IMR-90 (cell line): ENCODE measurements around the gene APP.

ENCODE experiments used
- NFE2L2 ChIP-seq: fragments of 150-350 bp; IDR thresholded peaks from 2 replicates; pipeline ENCODE4 v1.6.1; 2016; ENCODE audit warnings: low read depth, mild to moderate bottlenecking, low read length
- POLR2A ChIP-seq: IDR thresholded peaks from 2 replicates; pipeline ENCODE4 v1.6.1; 2012; ENCODE audit warnings: mild to moderate bottlenecking, low read depth, low read length
- RAD21 ChIP-seq: IDR thresholded peaks from 2 replicates; pipeline ENCODE4 v1.6.1; 2012; ENCODE audit warnings: low read length, improper control_type of control experiment
- SMC3 ChIP-seq: fragments of 150-350 bp; IDR thresholded peaks from 2 replicates; pipeline ENCODE4 v1.6.1; 2016; ENCODE audit warnings: low read depth, mild to moderate bottlenecking, antibody characterized with exemption, low read length, moderate library complexity
- TF ChIP-seq, protein P1 (sequence below): fragments of 150-350 bp; IDR thresholded peaks from 2 replicates; pipeline ENCODE4 v1.6.1; 2017; ENCODE audit warnings: mild to moderate bottlenecking, antibody characterized with exemption, low read length, low read depth

- TF ChIP-seq NFE2L2 = no peak
- TF ChIP-seq POLR2A = no peak
- TF ChIP-seq SMC3 = no peak
- TF ChIP-seq RAD21 = no peak
- TF ChIP-seq, protein P1, sequence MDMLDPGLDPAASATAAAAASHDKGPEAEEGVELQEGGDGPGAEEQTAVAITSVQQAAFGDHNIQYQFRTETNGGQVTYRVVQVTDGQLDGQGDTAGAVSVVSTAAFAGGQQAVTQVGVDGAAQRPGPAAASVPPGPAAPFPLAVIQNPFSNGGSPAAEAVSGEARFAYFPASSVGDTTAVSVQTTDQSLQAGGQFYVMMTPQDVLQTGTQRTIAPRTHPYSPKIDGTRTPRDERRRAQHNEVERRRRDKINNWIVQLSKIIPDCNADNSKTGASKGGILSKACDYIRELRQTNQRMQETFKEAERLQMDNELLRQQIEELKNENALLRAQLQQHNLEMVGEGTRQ = no peak
Measured at GRCh38 chr21:25944672-25945213, 225.8 kb downstream of the APP start.
